SK-N-MC (cell line): ENCODE results near the gene L3MBTL3.

Source experiments
- EZH2 ChIP-seq: fragments of 200-600 bp; sonication (generic); IDR thresholded peaks from one replicate; pipeline ENCODE4 v1.6.1; 2017; ENCODE audit warnings: antibody characterized with exemption
- FOXP2 ChIP-seq: optimal IDR thresholded peaks from 2 replicates; pipeline ENCODE3; 2011; ENCODE audit warnings: mild to moderate bottlenecking, moderate library complexity; ENCODE audit not compliant: insufficient read depth; ENCODE audit errors: extremely low read length, control extremely low read depth
- POLR2AphosphoS5 ChIP-seq: IDR thresholded peaks from 2 replicates; pipeline ENCODE4 v1.6.1; 2012; ENCODE audit warnings: mild to moderate bottlenecking, low read depth, low read length, borderline replicate concordance

GRCh38 chr6:130032758-130033340 lies 14.5 kb downstream of the L3MBTL3 start:
- TF ChIP-seq EZH2 (no peak), POLR2AphosphoS5 (no peak), FOXP2 (no peak)
